AG10803 (cell line): ENCODE data around the gene GNPTAB.

Experiments used
- DNase-seq: peaks from one replicate; pipeline ENCODE4 v3.0.0; 2010; ENCODE audit warnings: low read depth
- H3K4me3 ChIP-seq: 2 replicates; pipeline ENCODE4 v1.5.1; 2011; ENCODE audit warnings: mild to moderate bottlenecking, low read length, control low read depth
- CTCF ChIP-seq: conservative IDR thresholded peaks from 2 replicates; pipeline ENCODE4 v1.5.1; 2011; ENCODE audit warnings: mild to moderate bottlenecking, low read length, control low read depth, inconsistent platforms

GNPTAB gene

GRCh38 chr12:101830367-101831325 lies at the start of gene GNPTAB:
TSS of gene GNPTAB (minus strand) at chr12:101830959. CDS start at chr12:101830675, 284 bp downstream.
- peak within 1 kb of the TSS; percentile 97 for H3K4me3 ChIP-seq
- DNase-seq, result peak; percentile 86

GRCh38 chr12:101878243-101878821 lies 47.6 kb upstream of the GNPTAB start:
- peak overlapping the region; percentile 95 for H3K4me3 ChIP-seq
- peak; percentile 32 for DNase-seq
- TF ChIP-seq CTCF, result no peak

More at GRCh38 chr12:101830367-101831325, at the start of gene GNPTAB:
- TF ChIP-seq CTCF, result peak; percentile 52

GRCh38 chr12:101877806-101878242 lies 47.1 kb upstream of the GNPTAB start:
- no peak for TF ChIP-seq CTCF
- H3K4me3 ChIP-seq, result peak overlapping the region; percentile 95
- peak; percentile 18 for DNase-seq

- TF ChIP-seq CTCF, result no peak
- DNase-seq, result peak; percentile 93
- peak within 1 kb of the TSS; percentile 95 for H3K4me3 ChIP-seq
These were observed 46.4 kb upstream of the GNPTAB start, which contains the start of gene DRAM1 for GRCh38 chr12:101876861-101877805. TSS of gene DRAM1 (plus strand) at chr12:101877580. CDS start at chr12:101877790, 210 bp downstream.

GRCh38 chr12:101876322-101876860 lies 45.6 kb upstream of the GNPTAB start:
- DNase-seq, result no peak
- peak overlapping the region; percentile 95 for H3K4me3 ChIP-seq
- TF ChIP-seq CTCF, result no peak

- DNase-seq, result no peak
- no peak overlapping the region for H3K4me3 ChIP-seq
- no peak for TF ChIP-seq CTCF
These were observed 44.4 kb upstream of the GNPTAB start for GRCh38 chr12:101875162-101875561.
